Heart left ventricle (tissue), 16 donors: ENCODE data around the gene EML6. TPM values are rescaled to one million over a fixed set of nuclear protein-coding genes. Genes with fewer than 3 reads are reported as not detected.

Source experiments
- ATAC-seq, 4 donors: fragments of 200-7000 bp; cut with Tn5 transposase; one replicate each; pipeline ENCODE4 v1.9.1; 2020 to 2022; ENCODE audit warnings: moderate library complexity in 4 of 4, mild to moderate bottlenecking in 3 of 4, moderate number of reproducible peaks in 1 of 4
- DNase-seq, 5 donors: peaks; one replicate each; pipeline ENCODE4 v3.0.0-alpha.2; 2020
- H3K27ac ChIP-seq, 12 donors: fragments of 200-600 bp; sonication (generic) in 4 of 12; one replicate each; pipeline versions ENCODE4 v1.5.0 to v1.8.0; 2016 to 2022; ENCODE audit warnings: mild to moderate bottlenecking in 2 of 12
- H3K27me3 ChIP-seq, 9 donors: fragments of 200-600 bp; sonication (generic) in 2 of 9; one replicate each; pipeline versions ENCODE4 v1.5.1 to v1.8.0; 2016 to 2022; ENCODE audit warnings: mild to moderate bottlenecking in 3 of 9
- H3K36me3 ChIP-seq, 9 donors: fragments of 200-600 bp; sonication (generic) in 2 of 9; one replicate each; pipeline versions ENCODE4 v1.5.0 to v1.8.0; 2018 to 2022; ENCODE audit warnings: mild to moderate bottlenecking in 2 of 9
- H3K4me1 ChIP-seq, 12 donors: fragments of 200-600 bp; sonication (generic) in 4 of 12; one replicate each; pipeline versions ENCODE4 v1.5.0 to v1.8.0; 2016 to 2022; ENCODE audit warnings: mild to moderate bottlenecking in 3 of 12
- H3K4me3 ChIP-seq, 12 donors: fragments of 200-600 bp; sonication (generic) in 4 of 12; one replicate each; pipeline versions ENCODE4 v1.5.0 to v1.8.0; 2017 to 2022; ENCODE audit warnings: mild to moderate bottlenecking in 9 of 12, moderate library complexity in 4 of 12
- H3K9me3 ChIP-seq, 12 donors: fragments of 200-600 bp; sonication (generic) in 4 of 12; one replicate each; pipeline versions ENCODE4 v1.5.0 to v1.8.0; 2016 to 2022; ENCODE audit warnings: mild to moderate bottlenecking in 1 of 12
- CTCF ChIP-seq, 12 donors: fragments of 200-600 bp; sonication (generic) in 4 of 12; IDR thresholded peaks; one replicate each; pipeline versions ENCODE4 v1.5.0 to v1.8.0; 2018 to 2022; ENCODE audit warnings: antibody characterized with exemption in 12 of 12, mild to moderate bottlenecking in 5 of 12
- POLR2A ChIP-seq, 2 donors: fragments of 450-650 bp; IDR thresholded peaks; one replicate each; pipeline ENCODE4 v1.6.1; 2017; ENCODE audit warnings: antibody characterized with exemption in 2 of 2, mild to moderate bottlenecking in 2 of 2, moderate library complexity in 2 of 2
- WGBS, 4 donors: extraction: QIAGEN DNeasy Blood & Tissue Kit in 2 of 4; methylation state at CpG; one replicate each; pipeline versions ENCODE4 v1.1.5 to v1.1.7; 2013 to 2018; 5-methylcytosine and 5-hydroxymethylcytosine counted together
- intact Hi-C, 10 donors: fragments of 100-400 bp; cut with DNase I; formaldehyde crosslinking; loops; one replicate each; pipeline versions ENCODE4 v1.11.1 to v1.14.2; 2022
- polyA plus RNA-seq, 2 donors: library from polyadenylated mRNA; stranded (reverse); fragments of 200-250 nt; gene quantifications; one replicate each; pipeline ENCODE4 v1.2.3, GENCODE V29; 2013
- total RNA-seq, 9 donors: library from RNA; depleted of rRNA in 2 of 9; stranded (reverse); fragments of >200 nt in 2 of 9; fragmentation: NEBNext Ultra II Directional in 3 of 9; extraction: Animal tissue kit (Norgen Biotek cat#: 25700) in 3 of 9; gene quantifications; one replicate each; pipeline versions ENCODE4 v1.1.0 to v1.2.4, GENCODE V29; 2016 to 2023
- donor health status: ischemic (EF 13 %, LVEDD 7.1; RV severe dilation, severe dysfunction).
- donor health status: healthy with polysubstance abuse.
- donor health status: DM: no; HTN: yes; CAD: no.
- donor health status: DM: no; HTN: no; CAD: no.
- donor health status: ischemic (EF 25% LVEDD 6.9; RV normal size, moderate dysfunction).
- donor health status: ischemic (EF 25% LVEDD 5.7; RV mildly dilated, moderate dysfunction).
- donor health status: healthy.
- donor health status: DM: yes; HTN: yes; CAD: no.
- donor health status: ischemic (EF 35%, LVEDD 5.7; RV mildly dilated, moderate dysfunction).
- donor health status: nonischemic (EF 11% LVEDD 7.7; RV severe dilation, severe dysfunction).
- donor health status: DM: yes; HTN: yes; CAD: no.
- donor health status: PGD.
- donor health status: ischemic (EF 29% LVEDD 5.4; RV normal size, mild dysfunction).
- donor health status: nonischemic (EF 23%, LVEDD 6.1; RV moderate dilation, normal function).

EML6 gene
- total and polyA plus RNA-seq, 11 donors = 0.08 to 1.2 (median 0.58) TPM

- TF ChIP-seq CTCF (IDR thresholded peaks at IDR 0.05) = no peak
- no peak for TF ChIP-seq POLR2A (IDR thresholded peaks at IDR 0.05)
- Histone ChIP-seq H3K36me3 (no peaks in the 10 kb centered on the region), H3K9me3 (no peaks in the 10 kb centered on the region), H3K27me3 (no peaks in the 10 kb centered on the region), H3K4me1 (peaks cover 0 to 75% (median 26%) of the 10 kb centered on the region in 12 donors), H3K4me3 (no peak overlapping the region), H3K27ac (no peak overlapping the region)
- ATAC-seq = no peak
- intact Hi-C loops = loop anchor here in 1 of 10 donors (10.0 kb wide), 1 partner anchor 102 kb away; no protein-coding TSS in a partner anchor
- no peak for DNase-seq
- WGBS, 4 donors = 65 to 75% (median 72%) methylated on average over 3 of the region's 3 CpGs
Measured at GRCh38 chr2:55006306-55006705, 282.8 kb downstream of the EML6 start.

- peak overlapping the region in 2 of 12 donors; percentile 20 to 66 for H3K27ac ChIP-seq
- 40 to 50% (median 45%) methylated on average over 7 of the region's 7 CpGs for WGBS, 4 donors
- TF ChIP-seq POLR2A (IDR thresholded peaks at IDR 0.05) (no peak), CTCF (IDR thresholded peaks at IDR 0.05) (no peak)
- ATAC-seq (no peak), DNase-seq (no peak)
- no peaks in the 10 kb centered on the region for H3K27me3 ChIP-seq
- no peaks in the 10 kb centered on the region for H3K9me3 ChIP-seq
- H3K36me3 ChIP-seq = no peaks in the 10 kb centered on the region
- intact Hi-C loops = loop anchor here in 9 of 10 donors (5.0 to 10.0 kb wide), 7 partner anchors 38 to 355 kb away; partner anchors contain the start of gene EML6 (in 1 of the 9)
- H3K4me3 ChIP-seq = peak overlapping the region in 10 of 12 donors; percentile 1 to 56 (median 34)
- H3K4me1 ChIP-seq = peaks cover 0 to 88% (median 53%) of the 10 kb centered on the region in 12 donors
Measured at GRCh38 chr2:55009277-55010060, 286.0 kb downstream of the EML6 start.

- Histone ChIP-seq H3K27me3 (no peaks in the 10 kb centered on the region), H3K9me3 (peaks cover 0 to 1% (median 0%) of the 10 kb centered on the region in 12 donors), H3K4me3 (peak overlapping the region in 10 of 12 donors; percentile 1 to 56 (median 34)), H3K4me1 (peaks cover 0 to 90% (median 56%) of the 10 kb centered on the region in 12 donors), H3K36me3 (no peaks in the 10 kb centered on the region), H3K27ac (peak overlapping the region in 3 of 12 donors; percentile 18 to 66 (median 20))
- DNase-seq = peak in 2 of 5 donors; percentile 32 to 37
- TF ChIP-seq POLR2A (IDR thresholded peaks at IDR 0.05) (no peak), CTCF (IDR thresholded peaks at IDR 0.05) (no peak)
- ATAC-seq = peak; percentile 66 to 90 (median 84)
- WGBS, 4 donors = 31 to 51% (median 43%) methylated on average over 5 of the region's 5 CpGs
- intact Hi-C loops = loop anchor here in 8 of 10 donors (5.0 to 10.0 kb wide), 7 partner anchors 37 to 355 kb away; partner anchors contain the start of gene EML6 (in 1 of the 8)
Measured at GRCh38 chr2:55010149-55010591, 286.7 kb downstream of the EML6 start.

- Histone ChIP-seq H3K9me3 (peaks cover 0 to 5% (median 0%) of the 10 kb centered on the region in 12 donors), H3K4me3 (no peak overlapping the region), H3K4me1 (peaks cover 0 to 90% (median 60%) of the 10 kb centered on the region in 12 donors), H3K27ac (peak overlapping the region in 1 of 12 donors; percentile 66), H3K27me3 (no peaks in the 10 kb centered on the region), H3K36me3 (no peaks in the 10 kb centered on the region)
- DNase-seq (no peak), ATAC-seq (peak in 1 of 4 donors; percentile 43)
- intact Hi-C loops = loop anchor here in 8 of 10 donors (5.0 to 10.0 kb wide), 7 partner anchors 36 to 356 kb away; partner anchors contain the start of gene EML6 (in 1 of the 8)
- WGBS, 4 donors = 72 to 98% (median 93%) methylated on average over 2 of the region's 2 CpGs
- no peak for TF ChIP-seq POLR2A (IDR thresholded peaks at IDR 0.05)
- no peak for TF ChIP-seq CTCF (IDR thresholded peaks at IDR 0.05)
Measured at GRCh38 chr2:55010915-55011314, 287.5 kb downstream of the EML6 start.
